ENCODE data around the gene SEPTIN1.
"Not testable (repeated sequence)": the region's sequence is repeated elsewhere in the genome, so short reads cannot be mapped to it uniquely, and the experiment has no call there.

Gene SEPTIN1

GRCh38 chr16:30399435-30400186, 17.2 kb upstream of the SEPTIN1 start:
- DNase-seq: no peak

- no peak for DNase-seq
These were observed 16.5 kb upstream of the SEPTIN1 start for GRCh38 chr16:30398661-30399434.

GRCh38 chr16:30397776-30398660, 15.7 kb upstream of the SEPTIN1 start:
- no peak for DNase-seq

DNA sequence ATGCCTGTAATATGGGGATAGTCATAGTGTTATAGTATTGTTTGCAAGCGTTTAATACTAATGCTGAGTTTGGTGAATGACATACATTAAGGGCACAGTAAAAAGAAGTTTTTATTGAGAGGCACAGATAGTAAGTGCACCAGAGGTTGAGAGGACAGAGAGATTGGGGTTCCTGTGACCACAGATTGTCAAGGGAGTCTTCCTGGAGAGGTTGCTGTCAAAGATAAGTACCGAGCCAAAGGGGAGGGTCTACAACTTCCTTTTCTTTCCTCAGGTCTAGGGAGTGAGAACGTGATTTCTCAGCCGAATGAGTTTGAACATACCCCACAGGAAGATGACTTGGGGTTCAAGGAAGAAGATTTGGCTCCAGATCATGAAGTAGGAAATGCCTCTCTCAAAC, 14.7 kb upstream of the SEPTIN1 start:
- no peak for DNase-seq

DNA sequence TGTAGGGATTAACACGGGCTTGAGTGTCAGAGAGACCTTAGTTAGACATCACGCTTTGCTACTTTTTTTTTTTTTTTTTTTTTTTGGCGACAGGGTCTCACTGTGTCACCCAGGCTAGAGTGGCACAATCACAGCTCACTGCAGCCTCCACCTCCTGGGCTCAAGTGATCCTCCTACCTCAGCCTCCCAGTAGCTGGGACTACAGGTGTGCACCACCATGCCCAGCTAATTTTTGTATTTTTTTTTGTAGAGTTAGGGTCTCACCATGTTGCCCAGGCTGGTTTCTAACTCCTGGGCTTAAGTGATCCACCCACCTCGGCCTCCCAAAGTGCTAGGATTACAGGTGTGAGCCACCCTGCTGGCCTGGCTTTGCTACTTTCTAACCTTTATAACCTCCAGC, 14.3 kb upstream of the SEPTIN1 start:
- not testable (repeated sequence) for DNase-seq

DNA sequence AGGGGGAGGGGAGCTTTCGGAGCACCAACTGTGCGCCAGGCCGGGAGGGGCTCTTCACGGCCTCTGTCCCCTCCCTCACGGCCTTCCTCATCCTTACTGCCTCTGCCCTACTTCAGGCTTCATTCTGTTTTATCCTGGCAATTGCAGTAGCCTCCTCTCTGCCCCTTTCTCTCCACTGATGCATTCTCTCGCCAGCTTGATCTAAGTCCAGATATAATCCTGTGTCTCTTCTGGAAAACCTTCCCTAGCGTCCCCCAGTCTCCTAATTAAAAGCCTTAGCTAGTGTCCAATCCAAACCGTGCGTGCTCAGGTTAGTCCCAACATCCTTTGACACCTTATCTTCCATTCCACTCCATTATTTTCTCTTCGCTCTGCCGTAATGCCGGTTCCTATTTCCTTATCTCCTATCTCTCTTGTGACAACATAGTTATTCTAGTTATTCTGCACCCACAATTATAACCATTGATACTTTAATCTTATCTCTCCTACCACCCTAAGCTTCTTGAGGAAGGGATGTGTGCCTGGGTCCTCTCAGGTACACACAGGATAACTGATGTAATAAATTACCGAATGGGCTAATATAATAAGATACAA, 13.7 kb upstream of the SEPTIN1 start:
- no peak for DNase-seq

GRCh38 chr16:30395155-30395991, 13.0 kb upstream of the SEPTIN1 start, which contains the start of gene ZNF48:
Gene ZNF48 (plus strand): TSS chr16:30395420. CDS start chr16:30395795, 375 bp downstream.
- peak; percentile 70 for DNase-seq

DNA sequence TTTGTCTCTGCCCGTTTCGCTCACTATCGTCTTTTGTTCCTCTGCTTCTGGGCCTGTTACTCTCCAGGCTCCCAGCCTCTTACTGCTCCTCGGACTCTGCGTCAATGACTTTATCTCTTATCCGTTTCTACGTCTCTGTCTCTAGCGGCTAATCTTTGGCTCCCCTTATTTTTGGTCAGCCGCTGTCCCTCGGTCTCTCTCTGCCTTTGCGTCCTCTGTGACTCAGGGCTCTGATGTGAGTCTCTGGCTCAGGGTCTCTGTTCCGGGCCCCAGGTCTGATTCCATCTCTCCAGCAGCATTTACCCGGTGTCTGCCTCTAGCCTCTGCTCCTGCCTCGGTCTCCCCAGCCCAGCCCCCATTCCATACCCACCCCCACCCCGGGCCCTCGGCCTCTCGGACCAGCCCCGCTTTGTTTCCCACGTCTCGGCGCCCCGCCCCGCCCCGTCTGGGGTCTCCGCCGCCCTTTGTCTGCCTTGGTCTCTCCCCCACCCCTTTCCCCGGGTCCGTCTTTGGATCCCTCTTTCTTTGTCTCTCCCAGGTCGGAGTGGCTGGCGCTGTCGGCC, 12.3 kb upstream of the SEPTIN1 start:
- no peak for DNase-seq

DNA sequence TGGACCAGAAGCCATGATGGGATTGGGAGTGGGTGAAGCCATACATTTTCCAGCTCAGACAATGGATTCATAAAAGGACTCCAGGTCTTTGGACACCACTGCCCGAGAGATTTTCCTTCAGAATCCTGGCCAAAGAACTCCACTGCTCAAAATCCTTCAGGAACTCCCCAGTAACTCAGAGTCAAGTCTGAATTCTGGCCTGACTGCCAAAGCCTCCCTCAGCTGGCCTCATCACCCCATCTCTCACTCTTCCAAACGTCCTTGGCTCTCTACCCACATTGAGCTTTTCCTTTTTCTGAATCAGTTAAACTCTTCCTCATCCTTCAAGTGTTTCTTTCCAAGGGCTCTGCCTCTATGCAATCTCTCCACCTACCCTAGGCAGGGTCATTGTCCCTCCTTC, 1.2 kb upstream of the SEPTIN1 start:
- no peak for DNase-seq

GRCh38 chr16:30381291-30382041, 895 bp downstream of the SEPTIN1 start:
- peak; percentile 57 for DNase-seq

GRCh38 chr16:30380803-30381208, 1.6 kb downstream of the SEPTIN1 start:
- no peak for DNase-seq

- DNase-seq: no peak
These were observed 2.1 kb downstream of the SEPTIN1 start for GRCh38 chr16:30380072-30380802.

- no peak for DNase-seq
These were observed 3.1 kb downstream of the SEPTIN1 start for GRCh38 chr16:30379158-30379783.

- DNase-seq: peak; percentile 99
These were observed 3.9 kb downstream of the SEPTIN1 start for GRCh38 chr16:30378236-30379157.

GRCh38 chr16:30377812-30378235, 4.5 kb downstream of the SEPTIN1 start:
- peak; percentile 94 for DNase-seq

DNA sequence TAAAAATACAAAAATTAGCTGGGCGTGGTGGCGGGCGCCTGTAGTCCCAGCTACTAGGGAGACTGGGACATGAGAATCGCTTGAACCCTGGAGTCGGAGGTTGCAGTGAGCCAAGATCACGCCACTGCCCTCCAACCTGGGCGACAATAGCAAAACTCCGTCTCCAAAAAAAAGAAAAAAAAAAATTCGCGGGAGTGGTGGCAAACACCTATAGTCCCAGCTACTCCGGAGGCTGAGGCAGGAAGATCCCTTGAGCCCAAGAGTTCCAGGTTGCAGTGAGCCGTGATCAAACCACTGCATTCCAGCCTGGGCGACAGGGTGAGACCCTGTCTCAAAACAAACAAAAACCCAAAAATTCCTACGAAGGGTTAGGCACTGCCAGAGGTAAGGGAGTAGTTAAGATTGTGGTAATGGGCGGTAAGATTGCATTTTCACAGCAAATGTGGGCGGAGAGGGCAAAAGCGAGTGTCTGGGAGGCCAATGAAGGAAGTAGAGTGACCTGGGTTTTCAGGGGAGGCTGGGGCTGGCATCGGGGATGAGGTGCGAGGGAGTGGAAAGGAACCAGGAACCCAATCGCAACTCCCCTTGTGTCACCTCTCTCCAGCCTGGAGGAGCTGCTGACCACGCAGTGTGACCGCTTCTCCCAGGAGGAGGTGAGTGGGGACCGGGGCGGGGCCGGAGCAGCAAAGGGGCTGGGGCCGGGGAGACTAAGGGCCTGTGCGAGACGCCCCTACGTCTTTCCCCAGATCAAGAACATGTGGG, 5.1 kb downstream of the SEPTIN1 start:
- no peak for DNase-seq

DNA sequence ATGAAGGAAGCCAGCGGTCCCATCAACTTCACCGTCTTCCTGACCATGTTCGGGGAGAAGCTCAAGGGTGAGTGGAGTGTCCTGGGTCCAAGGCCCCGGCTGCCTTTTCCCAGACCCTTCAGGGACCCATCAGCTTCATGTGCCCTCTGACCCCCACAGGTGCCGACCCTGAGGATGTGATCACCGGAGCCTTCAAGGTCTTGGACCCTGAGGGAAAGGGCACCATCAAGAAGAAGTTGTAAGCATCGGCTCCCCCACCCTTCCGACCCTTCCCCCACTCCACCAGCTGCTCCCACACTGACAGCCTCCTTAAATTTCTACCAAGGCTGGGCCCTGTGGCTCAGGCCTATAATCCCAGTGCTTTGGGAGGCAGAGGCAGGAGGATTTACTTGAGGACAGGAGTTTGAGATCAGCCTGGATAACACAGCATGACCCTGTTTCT, 5.9 kb downstream of the SEPTIN1 start:
- no peak for DNase-seq
